Fibroblast of lung (primary cell): ENCODE measurements around the gene S100A9.

ENCODE experiments used
- EZH2 ChIP-seq: IDR thresholded peaks from 2 replicates; pipeline ENCODE4 v1.5.1; 2012; ENCODE audit warnings: low read length, control low read depth, mild to moderate bottlenecking; ENCODE audit errors: missing control alignments
- TF ChIP-seq, protein P1 (sequence below), 2 donors: IDR thresholded peaks in 1 of 2; conservative IDR thresholded peaks in 1 of 2; 1 replicate in 1 of 2; 2 replicates in 1 of 2; pipeline ENCODE4 v1.5.1; 2011 to 2012; ENCODE audit warnings: low read length in 2 of 2, control low read depth in 1 of 2, inconsistent platforms in 1 of 2, low read depth in 1 of 2, mild to moderate bottlenecking in 1 of 2

DNA sequence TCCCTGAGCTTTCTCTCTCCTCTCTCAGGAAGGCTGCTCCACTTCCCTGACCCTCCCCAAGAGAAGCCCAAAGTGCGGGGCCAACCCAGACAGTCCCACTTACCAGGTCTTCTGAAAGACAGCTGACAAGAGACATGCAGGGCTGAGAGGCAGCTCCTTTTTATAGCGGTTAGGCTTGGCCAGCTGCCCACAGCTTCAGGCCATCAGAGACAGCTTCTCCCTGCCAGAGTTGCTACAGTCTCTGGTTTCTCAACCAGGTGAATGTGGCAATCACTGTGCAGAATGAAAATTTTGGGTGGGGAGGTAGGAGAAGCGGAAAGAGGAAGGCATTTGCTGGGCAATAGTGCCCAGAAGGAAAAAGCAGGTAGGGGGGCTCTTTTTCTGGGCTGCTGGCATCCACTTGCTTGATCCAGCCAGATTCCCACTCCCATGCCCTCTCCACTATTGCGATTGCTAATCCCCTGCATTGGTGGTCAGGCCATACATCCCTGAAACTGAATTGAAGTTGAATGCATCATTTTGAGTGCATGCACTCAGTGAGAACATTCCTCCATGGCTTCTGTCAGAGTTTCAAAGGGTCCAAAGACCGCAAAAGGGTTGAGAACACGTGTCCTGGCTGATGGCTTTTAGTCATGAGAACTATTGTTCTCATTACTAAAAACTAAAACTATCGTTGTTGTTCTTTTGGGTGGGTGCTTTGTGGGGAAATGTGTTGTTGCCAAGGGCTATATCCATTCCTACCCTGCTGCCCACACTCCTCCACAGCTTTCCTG lies 33.5 kb downstream of the S100A9 start, which contains the start of gene S100A8:
- TF ChIP-seq, protein P1, sequence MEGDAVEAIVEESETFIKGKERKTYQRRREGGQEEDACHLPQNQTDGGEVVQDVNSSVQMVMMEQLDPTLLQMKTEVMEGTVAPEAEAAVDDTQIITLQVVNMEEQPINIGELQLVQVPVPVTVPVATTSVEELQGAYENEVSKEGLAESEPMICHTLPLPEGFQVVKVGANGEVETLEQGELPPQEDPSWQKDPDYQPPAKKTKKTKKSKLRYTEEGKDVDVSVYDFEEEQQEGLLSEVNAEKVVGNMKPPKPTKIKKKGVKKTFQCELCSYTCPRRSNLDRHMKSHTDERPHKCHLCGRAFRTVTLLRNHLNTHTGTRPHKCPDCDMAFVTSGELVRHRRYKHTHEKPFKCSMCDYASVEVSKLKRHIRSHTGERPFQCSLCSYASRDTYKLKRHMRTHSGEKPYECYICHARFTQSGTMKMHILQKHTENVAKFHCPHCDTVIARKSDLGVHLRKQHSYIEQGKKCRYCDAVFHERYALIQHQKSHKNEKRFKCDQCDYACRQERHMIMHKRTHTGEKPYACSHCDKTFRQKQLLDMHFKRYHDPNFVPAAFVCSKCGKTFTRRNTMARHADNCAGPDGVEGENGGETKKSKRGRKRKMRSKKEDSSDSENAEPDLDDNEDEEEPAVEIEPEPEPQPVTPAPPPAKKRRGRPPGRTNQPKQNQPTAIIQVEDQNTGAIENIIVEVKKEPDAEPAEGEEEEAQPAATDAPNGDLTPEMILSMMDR (conservative IDR thresholded peaks at IDR 0.05 in 1 of 2, IDR thresholded peaks at IDR 0.05 in 1 of 2; ENCODE audit: low read depth in 1 of 2, low read length in 2 of 2): no peak
- TF ChIP-seq EZH2: no peak
